Neural progenitor cell (in vitro differentiated cells): Measurements from ENCODE around the gene PAPLN.

ENCODE experiments used
- EZH2 ChIP-seq: fragments of 200-600 bp; sonication (generic); IDR thresholded peaks from 2 replicates; pipeline ENCODE4 v1.6.1; 2017; ENCODE audit warnings: antibody characterized with exemption, mild to moderate bottlenecking, moderate library complexity
- TF ChIP-seq, protein P1 (sequence below): fragments of 200-600 bp; sonication (generic); IDR thresholded peaks from 2 replicates; pipeline ENCODE4 v1.5.1; 2017; ENCODE audit warnings: antibody characterized with exemption, mild to moderate bottlenecking

- TF ChIP-seq, protein P1, sequence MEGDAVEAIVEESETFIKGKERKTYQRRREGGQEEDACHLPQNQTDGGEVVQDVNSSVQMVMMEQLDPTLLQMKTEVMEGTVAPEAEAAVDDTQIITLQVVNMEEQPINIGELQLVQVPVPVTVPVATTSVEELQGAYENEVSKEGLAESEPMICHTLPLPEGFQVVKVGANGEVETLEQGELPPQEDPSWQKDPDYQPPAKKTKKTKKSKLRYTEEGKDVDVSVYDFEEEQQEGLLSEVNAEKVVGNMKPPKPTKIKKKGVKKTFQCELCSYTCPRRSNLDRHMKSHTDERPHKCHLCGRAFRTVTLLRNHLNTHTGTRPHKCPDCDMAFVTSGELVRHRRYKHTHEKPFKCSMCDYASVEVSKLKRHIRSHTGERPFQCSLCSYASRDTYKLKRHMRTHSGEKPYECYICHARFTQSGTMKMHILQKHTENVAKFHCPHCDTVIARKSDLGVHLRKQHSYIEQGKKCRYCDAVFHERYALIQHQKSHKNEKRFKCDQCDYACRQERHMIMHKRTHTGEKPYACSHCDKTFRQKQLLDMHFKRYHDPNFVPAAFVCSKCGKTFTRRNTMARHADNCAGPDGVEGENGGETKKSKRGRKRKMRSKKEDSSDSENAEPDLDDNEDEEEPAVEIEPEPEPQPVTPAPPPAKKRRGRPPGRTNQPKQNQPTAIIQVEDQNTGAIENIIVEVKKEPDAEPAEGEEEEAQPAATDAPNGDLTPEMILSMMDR = no peak
- TF ChIP-seq EZH2 = no peak
These were observed 53.0 kb downstream of the PAPLN start for GRCh38 chr14:73290279-73290678.
